Kidney (tissue), 14 donors: Measurements from ENCODE around the gene TMA7. TPM values are rescaled to one million over a fixed set of nuclear protein-coding genes. Genes with fewer than 3 reads are reported as not detected.
A peak's percentile ranks its signal among the peaks of the same experiment; 100 is the strongest.
"Not testable (repeated sequence)": the region's sequence is repeated elsewhere in the genome, so short reads cannot be mapped to it uniquely, and the experiment has no call there.

Source experiments
- DNase-seq, 5 donors: peaks; one replicate each; pipeline ENCODE4 v3.0.0-alpha.2; 2013 to 2020
- FAIRE-seq: peaks from 2 replicates; lab custom pipeline; 2012; peaks lifted over from hg19 to GRCh38; lab: Jason Lieb, UNC
- H3K27ac ChIP-seq, 2 donors: one replicate each; pipeline ENCODE4 v1.7.0; 2013; ENCODE audit warnings: low read depth in 2 of 2, low read length in 2 of 2, inconsistent platforms in 1 of 2
- H3K27me3 ChIP-seq: one replicate; pipeline ENCODE4 v1.7.1; 2013; ENCODE audit warnings: low read length, inconsistent platforms; ENCODE audit not compliant: control insufficient read depth, insufficient read depth
- H3K36me3 ChIP-seq, 3 donors: one replicate each; pipeline versions ENCODE4 v1.7.0 to v1.7.1; 2013; ENCODE audit warnings: low read length in 3 of 3, control low read depth in 1 of 3, inconsistent platforms in 1 of 3; ENCODE audit not compliant: insufficient read depth in 3 of 3, control insufficient read depth in 2 of 3
- H3K4me1 ChIP-seq, 3 donors: one replicate each; pipeline versions ENCODE4 v1.7.0 to v1.7.1; 2013; ENCODE audit warnings: low read length in 3 of 3, inconsistent platforms in 1 of 3, low read depth in 1 of 3; ENCODE audit not compliant: control insufficient read depth in 2 of 3, insufficient read depth in 2 of 3
- H3K4me3 ChIP-seq, 3 donors: one replicate each; pipeline versions ENCODE4 v1.7.0 to v1.8.1; 2013; ENCODE audit warnings: low read length in 3 of 3, control low read depth in 1 of 3, inconsistent platforms in 1 of 3
- H3K9ac ChIP-seq, 3 donors: one replicate each; pipeline versions ENCODE4 v1.7.0 to v1.7.1; 2013; ENCODE audit warnings: low read length in 3 of 3, control low read depth in 1 of 3, inconsistent platforms in 1 of 3
- H3K9me3 ChIP-seq, 3 donors: one replicate each; pipeline versions ENCODE4 v1.7.0 to v1.7.1; 2013; ENCODE audit warnings: low read length in 3 of 3, control low read depth in 1 of 3, inconsistent platforms in 1 of 3; ENCODE audit not compliant: control insufficient read depth in 2 of 3, insufficient read depth in 1 of 3
- CTCF ChIP-seq: IDR thresholded peaks from 3 replicates; pipeline ENCODE4 v1.5.1; 2012; ENCODE audit warnings: mild to moderate bottlenecking, moderate library complexity, borderline replicate concordance; ENCODE audit not compliant: insufficient read depth; ENCODE audit errors: extremely low read depth
- intact Hi-C: fragments of 100-400 bp; cut with DNase I; formaldehyde crosslinking; loops from one replicate; pipeline ENCODE4 v1.11.1; 2022
- polyA plus RNA-seq: library from polyadenylated mRNA; stranded (reverse); fragments of 350-450 nt; fragmentation: Illumina TruSeq; extraction: RNeasy Lipid Tissue Mini Kit (QIAGEN cat#74804); gene quantifications from one replicate; pipeline ENCODE4 v1.2.3, GENCODE V29; 2014; ENCODE audit warnings: low read depth, low replicate concordance; ENCODE audit not compliant: insufficient read depth
- total RNA-seq: library from RNA; stranded (reverse); fragmentation: NEBNext Ultra II Directional; extraction: Animal tissue kit (Norgen Biotek cat#: 25700); gene quantifications from one replicate; pipeline ENCODE4 v1.2.1, GENCODE V29; 2021
- donor health status: control.
- donor health status: control.
- donor health status: control.
- donor health status: control.
- donor health status: control.
- donor health status: DM: yes; HTN: yes; CAD: no.
- donor health status: Normal renal cell carcinoma (clear cell type).

Gene TMA7
- total and polyA plus RNA-seq, 2 donors from 2014 or later: 195 to 631 TPM

- Histone ChIP-seq H3K27me3 (no peaks in the 10 kb centered on the region), H3K4me3 (no peak overlapping the region), H3K27ac (no peak overlapping the region), H3K9me3 (no peaks in the 10 kb centered on the region), H3K36me3 (no peaks in the 10 kb centered on the region), H3K4me1 (peaks cover 0 to 4% (median 0%) of the 10 kb centered on the region in 3 donors), H3K9ac (no peak overlapping the region)
- intact Hi-C loops: no loop called here
- DNase-seq: peak in 1 of 5 donors; percentile 54
- no peak for TF ChIP-seq CTCF
- no peak for FAIRE-seq
Observed at GRCh38 chr3:48477959-48478520, 38.0 kb downstream of the TMA7 start.

- H3K9ac ChIP-seq: no peak overlapping the region
- H3K27ac ChIP-seq: no peak overlapping the region
- no peaks in the 10 kb centered on the region for H3K4me1 ChIP-seq
- peak in 1 of 5 donors; percentile 73 for DNase-seq
- no peaks in the 10 kb centered on the region for H3K36me3 ChIP-seq
- no peaks in the 10 kb centered on the region for H3K27me3 ChIP-seq
- H3K9me3 ChIP-seq: no peaks in the 10 kb centered on the region
- no peak for TF ChIP-seq CTCF
- no peak overlapping the region for H3K4me3 ChIP-seq
- intact Hi-C loops: no loop called here
- FAIRE-seq: no peak
Observed at GRCh38 chr3:48478626-48479555, 38.8 kb downstream of the TMA7 start.

GRCh38 chr3:48480891-48481290 is 40.8 kb downstream of the TMA7 start:
- FAIRE-seq, H3K27me3 ChIP-seq, H3K36me3 ChIP-seq, H3K9me3 ChIP-seq, H3K27ac ChIP-seq, H3K4me3 ChIP-seq, H3K4me1 ChIP-seq, H3K9ac ChIP-seq, intact Hi-C loops: not testable (repeated sequence)
- peak in 1 of 5 donors; percentile 7 for DNase-seq

GRCh38 chr3:48482822-48483221 is 42.8 kb downstream of the TMA7 start:
- DNase-seq, intact Hi-C loops: not testable (repeated sequence)

More at GRCh38 chr3:48482822-48483221, 42.8 kb downstream of the TMA7 start:
- H3K36me3 ChIP-seq, H3K4me3 ChIP-seq, H3K9ac ChIP-seq, H3K27me3 ChIP-seq, FAIRE-seq, H3K4me1 ChIP-seq, H3K27ac ChIP-seq, H3K9me3 ChIP-seq: not testable (repeated sequence)
